HepG2 (cell line): ENCODE results near the gene PRRT1.

Experiments used
- ARHGAP35 ChIP-seq: sonication (generic); formaldehyde crosslinking; IDR thresholded peaks from 2 replicates; pipeline ENCODE4 v1.9.0; 2022; ENCODE audit warnings: mild to moderate bottlenecking, inconsistent platforms, moderate library complexity, missing genetic modification reagents, borderline replicate concordance
- TCF12 ChIP-seq, 2 experiments: fragments of 450-650 bp in 1 of 2; sonication (generic) in 1 of 2; formaldehyde crosslinking in 1 of 2; IDR thresholded peaks; 2 replicates each; pipeline versions ENCODE4 v1.6.1 to v1.8.0; 2017 to 2022; ENCODE audit warnings: antibody characterized with exemption in 1 of 2, mild to moderate bottlenecking in 1 of 2, missing genetic modification reagents in 1 of 2, moderate library complexity in 1 of 2
- TF ChIP-seq, protein P1 (sequence below): sonication (generic); formaldehyde crosslinking; IDR thresholded peaks from 2 replicates; pipeline ENCODE4 v1.5.0; 2020; ENCODE audit warnings: missing genetic modification reagents

DNA sequence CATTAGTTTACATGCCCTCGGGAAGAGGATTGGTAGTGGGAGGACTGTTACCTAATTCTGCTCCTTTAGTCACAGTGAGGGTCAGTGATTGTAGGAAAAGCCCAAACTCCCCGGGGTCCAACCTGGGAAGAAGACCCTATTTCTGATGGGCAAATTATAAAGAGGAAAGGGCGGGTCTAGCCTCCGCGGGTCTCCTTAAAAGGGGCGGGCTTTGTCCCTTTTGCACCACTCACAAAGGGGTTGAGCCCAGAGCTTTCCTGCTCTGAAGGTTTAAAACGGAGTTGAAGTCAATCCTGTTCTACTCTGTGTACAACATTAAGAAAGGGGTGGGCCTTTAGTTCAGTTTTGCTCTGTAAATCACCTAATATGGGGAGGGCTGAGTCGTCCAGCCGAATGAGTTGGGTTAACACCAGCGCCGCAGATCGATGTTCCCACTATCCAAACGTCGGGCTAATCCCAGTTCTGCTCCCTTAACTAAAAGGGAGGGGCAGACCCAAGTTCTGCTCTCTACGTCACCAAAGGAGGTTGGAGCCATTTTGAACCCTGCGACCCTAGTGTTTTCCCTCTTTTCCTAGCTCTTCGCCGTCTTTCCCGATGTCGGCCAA lies 25.5 kb upstream of the PRRT1 start:
- TF ChIP-seq ARHGAP35 (CRISPR knock-in tag), result 0 out of 2 replicates have a peak, but pooled peaks have one; percentile 54
- TF ChIP-seq, protein P1, sequence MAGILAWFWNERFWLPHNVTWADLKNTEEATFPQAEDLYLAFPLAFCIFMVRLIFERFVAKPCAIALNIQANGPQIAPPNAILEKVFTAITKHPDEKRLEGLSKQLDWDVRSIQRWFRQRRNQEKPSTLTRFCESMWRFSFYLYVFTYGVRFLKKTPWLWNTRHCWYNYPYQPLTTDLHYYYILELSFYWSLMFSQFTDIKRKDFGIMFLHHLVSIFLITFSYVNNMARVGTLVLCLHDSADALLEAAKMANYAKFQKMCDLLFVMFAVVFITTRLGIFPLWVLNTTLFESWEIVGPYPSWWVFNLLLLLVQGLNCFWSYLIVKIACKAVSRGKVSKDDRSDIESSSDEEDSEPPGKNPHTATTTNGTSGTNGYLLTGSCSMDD (CRISPR knock-in tag), result no peak
- no peak for TF ChIP-seq TCF12 (IDR thresholded peaks at IDR 0.05)
- no peak for TF ChIP-seq TCF12 (CRISPR knock-in tag; IDR thresholded peaks at IDR 0.05)
